GM11168 (cell line): ENCODE measurements around the gene MEST.
"Not testable (repeated sequence)": the region's sequence is repeated elsewhere in the genome, so short reads cannot be mapped to it uniquely, and the experiment has no call there.

ENCODE experiments used
- in situ Hi-C: fragments of 300-500 bp; cut with MboI; formaldehyde crosslinking; loops from one replicate; pipeline ENCODE4 v1.12.0; 2022; ENCODE audit warnings: low sequenced_read_pairs; ENCODE audit not compliant: unreplicated experiment

The MEST gene

GRCh38 chr7:130481898-130482297 lies 10.0 kb upstream of the MEST start:
- in situ Hi-C loops: no loop called here

- in situ Hi-C loops: no loop called here
Observed at GRCh38 chr7:130483031-130483430, 8.9 kb upstream of the MEST start.

GRCh38 chr7:130485734-130486113 lies 6.2 kb upstream of the MEST start:
- in situ Hi-C loops: no loop called here

GRCh38 chr7:130486114-130486953 lies 5.6 kb upstream of the MEST start:
- in situ Hi-C loops: no loop called here

GRCh38 chr7:130486954-130487436 lies 4.9 kb upstream of the MEST start:
- in situ Hi-C loops: no loop called here

GRCh38 chr7:130488392-130489139 lies 3.3 kb upstream of the MEST start:
- in situ Hi-C loops: no loop called here

- in situ Hi-C loops: no loop called here
Observed at GRCh38 chr7:130489140-130489983, 2.5 kb upstream of the MEST start.

- in situ Hi-C loops: no loop called here
Observed at GRCh38 chr7:130490311-130490791, 1.5 kb upstream of the MEST start.

- in situ Hi-C loops: no loop called here
Observed at GRCh38 chr7:130490888-130491804, 739 bp upstream of the MEST start.

GRCh38 chr7:130492523-130493274 lies 814 bp downstream of the MEST start:
- in situ Hi-C loops: no loop called here

GRCh38 chr7:130493275-130493873 lies 1.5 kb downstream of the MEST start:
- in situ Hi-C loops: no loop called here

- in situ Hi-C loops: no loop called here
Observed at GRCh38 chr7:130494431-130494858, 2.6 kb downstream of the MEST start.

- in situ Hi-C loops: no loop called here
Observed at GRCh38 chr7:130500463-130500862, 8.6 kb downstream of the MEST start.

GRCh38 chr7:130500910-130501309 lies 9.0 kb downstream of the MEST start:
- in situ Hi-C loops: no loop called here

GRCh38 chr7:130505753-130506152 lies 13.9 kb downstream of the MEST start:
- in situ Hi-C loops: no loop called here

- in situ Hi-C loops: no loop called here
Observed at GRCh38 chr7:130506358-130506757, 14.5 kb downstream of the MEST start.

- in situ Hi-C loops: not testable (repeated sequence)
Observed at GRCh38 chr7:130512038-130512437, 20.2 kb downstream of the MEST start.

GRCh38 chr7:130513447-130513846 lies 21.6 kb downstream of the MEST start:
- in situ Hi-C loops: no loop called here
